Activated naive CD8-positive, alpha-beta T cell treated with anti-CD3 and anti-CD28 coated beads for 36 hours (primary cell): Measurements from ENCODE around the gene MRPS30. TPM values are rescaled to one million over a fixed set of nuclear protein-coding genes. Genes with fewer than 3 reads are reported as not detected.
"Not testable (repeated sequence)": the region's sequence is repeated elsewhere in the genome, so short reads cannot be mapped to it uniquely, and the experiment has no call there.

Source experiments
- DNase-seq: peaks from one replicate; pipeline ENCODE4 v3.0.0; 2021
- H3K27ac Mint-ChIP-seq: one replicate; pipeline ENCODE4 v1.8.0; 2022; ENCODE audit warnings: mild to moderate bottlenecking, moderate library complexity, mixed read lengths
- H3K27me3 Mint-ChIP-seq: one replicate; pipeline ENCODE4 v1.8.0; 2022; ENCODE audit warnings: mild to moderate bottlenecking, mixed read lengths
- H3K36me3 Mint-ChIP-seq: one replicate; pipeline ENCODE4 v1.8.0; 2021; ENCODE audit warnings: mild to moderate bottlenecking, mixed read lengths
- H3K4me1 Mint-ChIP-seq: one replicate; pipeline ENCODE4 v1.8.0; 2021; ENCODE audit warnings: mixed read lengths
- H3K4me3 Mint-ChIP-seq: one replicate; pipeline ENCODE4 v1.8.0; 2022; ENCODE audit warnings: mild to moderate bottlenecking, moderate library complexity, mixed read lengths
- H3K9me3 Mint-ChIP-seq: one replicate; pipeline ENCODE4 v1.8.0; 2022; ENCODE audit warnings: mixed read lengths
- total RNA-seq, 2 experiments: library from RNA; stranded (reverse); gene quantifications; one replicate each; pipeline ENCODE4 v1.2.3, GENCODE V29; 2021

MRPS30 gene
- total RNA-seq: 10 to 100 TPM; 72.3 to 76.1 TPM

DNA sequence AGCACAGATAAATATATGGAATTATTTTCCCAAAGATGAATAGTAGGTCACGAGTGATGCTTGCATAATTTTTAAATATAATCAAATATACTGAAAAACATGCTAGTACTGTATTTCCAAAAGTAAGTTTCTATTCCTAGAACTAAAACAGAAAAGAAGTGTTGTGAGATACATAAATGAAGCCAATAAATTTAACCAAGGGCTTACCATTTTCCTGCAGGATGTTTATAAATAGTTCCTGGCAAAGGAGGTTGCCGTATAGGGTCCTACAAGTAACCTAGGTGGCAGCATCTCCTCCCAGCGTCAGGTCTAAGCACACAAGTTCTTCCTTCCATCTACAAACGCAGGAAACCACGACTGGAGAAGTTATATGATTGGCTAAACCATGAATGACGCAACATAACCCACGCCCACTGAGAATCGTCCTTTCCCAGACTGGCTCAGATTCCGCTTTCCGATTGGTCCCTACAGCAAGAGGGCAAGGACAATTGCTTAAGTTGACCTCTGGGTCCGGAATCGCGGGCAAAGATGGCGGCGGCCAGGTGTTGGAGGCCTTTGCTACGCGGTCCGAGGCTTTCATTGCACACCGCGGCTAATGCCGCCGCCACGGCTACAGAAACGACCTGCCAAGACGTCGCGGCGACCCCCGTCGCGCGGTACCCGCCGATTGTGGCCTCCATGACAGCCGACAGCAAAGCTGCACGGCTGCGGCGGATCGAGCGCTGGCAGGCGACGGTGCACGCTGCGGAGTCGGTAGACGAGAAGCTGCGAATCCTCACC, at the start of gene MRPS30:
Gene MRPS30 (plus strand): TSS at position 513 of the 780 bp plus-strand sequence. CDS start 16 bp downstream, at position 529.
- peak; percentile 88 for DNase-seq
- H3K4me3 Mint-ChIP-seq: peak within 1 kb of the TSS; percentile 97
- peaks cover 20% of the 10 kb centered on the region for H3K36me3 Mint-ChIP-seq
- H3K27ac Mint-ChIP-seq: peak within 1 kb of the TSS; percentile 98
- H3K9me3 Mint-ChIP-seq: no peaks in the 10 kb centered on the region
- peaks cover 4% of the 10 kb centered on the region for H3K27me3 Mint-ChIP-seq
- peaks cover 23% of the 10 kb centered on the region for H3K4me1 Mint-ChIP-seq

DNA sequence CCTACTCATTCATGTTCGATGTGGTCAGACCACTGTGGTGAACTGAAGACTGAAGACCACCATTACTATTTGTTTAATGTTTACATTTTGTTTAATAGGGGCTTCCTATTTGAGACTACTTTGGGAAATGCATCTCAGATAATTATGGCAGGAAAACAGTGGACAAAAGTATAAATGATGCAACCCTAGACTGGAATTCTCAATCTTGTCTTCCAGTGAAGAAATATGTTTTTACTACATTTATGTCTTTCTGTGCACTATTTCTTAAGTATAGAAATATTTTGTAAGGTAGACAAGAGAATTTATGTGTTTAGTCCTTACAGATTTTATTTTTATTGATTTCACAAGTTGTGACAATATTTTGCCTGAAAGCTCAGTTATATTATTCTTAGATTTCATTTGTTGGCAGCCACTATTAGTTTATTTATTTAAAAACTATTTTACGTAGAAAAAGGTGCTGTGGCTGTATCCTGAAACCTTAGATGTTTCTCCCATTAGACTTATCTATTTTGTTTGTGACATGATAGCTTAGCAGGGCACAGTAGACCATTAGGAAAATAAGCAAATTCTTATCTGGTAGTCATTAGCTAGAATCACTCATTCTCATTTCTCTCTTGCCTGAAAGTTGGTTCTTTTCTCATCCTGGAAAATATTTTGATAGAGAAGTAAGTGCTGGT, 39.4 kb upstream of the MRPS30 start:
- Mint-ChIP-seq H3K4me3 (no peak overlapping the region), H3K27me3 (peaks cover 20% of the 10 kb centered on the region), H3K36me3 (no peaks in the 10 kb centered on the region), H3K9me3 (no peaks in the 10 kb centered on the region), H3K27ac (no peak overlapping the region), H3K4me1 (no peaks in the 10 kb centered on the region)
- DNase-seq: no peak

DNA sequence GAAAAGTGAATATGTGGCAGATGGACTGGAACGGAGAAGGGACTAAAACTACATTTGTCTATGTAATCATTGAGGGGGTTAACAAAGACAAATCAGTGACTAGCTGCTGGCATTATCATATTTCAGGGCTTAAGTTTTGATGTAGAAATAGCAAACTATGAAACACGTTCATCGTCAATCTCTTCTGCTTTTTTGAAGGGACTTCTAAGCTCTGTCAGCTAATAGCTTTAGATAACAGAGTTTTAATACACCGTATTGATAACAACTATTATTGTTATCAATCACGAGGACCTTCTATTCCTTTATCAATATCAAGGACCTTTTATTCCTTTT, 38.9 kb upstream of the MRPS30 start:
- Mint-ChIP-seq H3K9me3 (no peaks in the 10 kb centered on the region), H3K4me3 (no peak overlapping the region), H3K27ac (no peak overlapping the region), H3K36me3 (no peaks in the 10 kb centered on the region), H3K27me3 (peaks cover 20% of the 10 kb centered on the region), H3K4me1 (no peaks in the 10 kb centered on the region)
- DNase-seq: no peak

DNA sequence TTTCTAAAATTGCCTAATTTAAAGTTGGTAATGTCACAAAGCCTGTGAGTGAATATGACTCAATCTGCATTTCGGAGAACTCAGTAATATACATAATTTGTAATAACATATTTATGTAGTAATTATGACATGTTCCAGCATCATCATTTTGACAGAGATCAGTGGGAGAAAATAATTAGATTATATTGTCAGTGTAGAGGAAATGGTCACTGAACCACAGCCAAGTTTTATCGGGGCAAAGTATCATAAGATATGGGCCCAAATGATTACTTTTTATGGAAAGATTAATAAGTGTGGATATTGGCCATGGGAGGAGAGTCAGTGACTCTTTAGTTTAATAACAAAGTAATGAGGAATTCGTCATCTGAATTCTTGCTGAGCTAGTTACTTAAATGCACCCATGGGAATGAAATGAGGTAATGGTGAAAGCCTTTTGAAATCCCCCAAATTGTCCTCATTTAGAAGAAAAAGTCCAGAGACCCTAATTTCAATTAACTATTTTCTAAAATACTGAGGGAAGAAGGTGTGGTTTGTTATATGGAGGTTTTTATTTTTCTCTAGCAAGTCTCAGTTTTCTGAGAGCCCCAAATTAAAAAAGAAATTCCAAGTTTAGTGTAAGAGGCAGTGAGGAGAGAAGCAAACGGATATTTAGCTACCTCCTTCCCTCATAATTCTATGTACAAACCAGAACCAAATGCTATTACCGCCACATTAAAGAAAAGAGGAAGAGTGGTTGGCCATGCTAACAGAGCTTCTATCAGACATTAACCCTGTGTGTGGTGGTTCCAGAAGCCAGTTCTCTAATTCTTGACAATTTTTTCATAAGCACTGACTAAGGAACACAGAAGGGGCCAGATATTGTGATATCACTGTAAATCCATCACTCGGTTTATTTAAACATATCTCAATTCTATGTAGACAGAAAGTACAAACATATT, 37.7 kb upstream of the MRPS30 start:
- no peak overlapping the region for H3K4me3 Mint-ChIP-seq
- no peaks in the 10 kb centered on the region for H3K36me3 Mint-ChIP-seq
- no peak for DNase-seq
- H3K4me1 Mint-ChIP-seq: no peaks in the 10 kb centered on the region
- H3K27ac Mint-ChIP-seq: no peak overlapping the region
- no peaks in the 10 kb centered on the region for H3K9me3 Mint-ChIP-seq
- H3K27me3 Mint-ChIP-seq: peaks cover 20% of the 10 kb centered on the region

DNA sequence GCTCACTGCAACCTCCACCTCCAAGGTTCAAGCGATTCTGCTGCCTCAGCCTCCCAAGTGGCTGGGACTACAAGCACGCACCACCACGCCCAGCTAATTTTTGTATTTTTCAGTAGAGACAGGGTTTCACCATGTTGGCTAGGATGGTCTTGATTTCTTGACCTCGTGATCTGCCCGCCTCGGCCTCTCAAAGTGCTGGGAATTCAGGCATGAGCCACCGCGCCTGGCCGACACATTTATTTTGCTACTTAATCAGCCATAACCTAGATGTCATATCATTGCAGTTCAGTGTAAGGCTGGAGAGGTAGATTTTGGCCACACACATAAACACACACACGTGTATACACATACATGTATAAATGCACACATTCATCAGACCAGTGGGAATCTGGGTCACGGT, 36.4 kb upstream of the MRPS30 start:
- not testable (repeated sequence) for DNase-seq, H3K36me3 Mint-ChIP-seq, H3K4me1 Mint-ChIP-seq, H3K4me3 Mint-ChIP-seq, H3K27ac Mint-ChIP-seq, H3K9me3 Mint-ChIP-seq
- H3K27me3 Mint-ChIP-seq: peaks cover 20% of the 10 kb centered on the region

DNA sequence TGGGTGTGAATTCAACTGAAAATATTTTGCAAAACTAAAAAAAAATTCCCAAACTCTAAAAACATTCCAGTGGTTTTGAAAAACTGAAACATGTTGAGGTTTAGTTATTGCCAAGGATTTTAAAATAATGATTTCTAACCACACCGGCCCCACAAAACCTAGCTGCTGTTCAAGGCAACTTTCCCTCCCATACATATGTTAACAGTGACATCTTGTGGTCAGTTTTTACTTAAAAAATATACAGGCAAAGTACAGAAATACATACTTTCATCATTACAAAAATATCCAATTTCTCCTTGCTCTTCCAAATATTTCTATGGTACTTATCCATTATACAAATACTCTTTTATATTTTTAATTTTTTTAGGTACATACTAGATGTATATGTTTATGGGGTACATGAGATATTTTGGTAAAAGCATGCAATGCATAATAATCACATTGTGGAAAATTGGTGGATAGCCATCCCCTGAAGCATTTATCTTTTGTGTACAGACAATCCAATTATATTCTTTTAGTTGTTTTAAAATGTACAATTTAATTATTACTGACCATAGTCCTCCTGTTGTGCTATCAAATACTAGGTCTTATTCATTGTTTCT, 34.4 kb upstream of the MRPS30 start:
- Mint-ChIP-seq H3K4me3 (no peak overlapping the region), H3K36me3 (no peaks in the 10 kb centered on the region), H3K27me3 (peaks cover 17% of the 10 kb centered on the region), H3K27ac (no peak overlapping the region), H3K4me1 (no peaks in the 10 kb centered on the region), H3K9me3 (no peaks in the 10 kb centered on the region)
- DNase-seq: no peak

DNA sequence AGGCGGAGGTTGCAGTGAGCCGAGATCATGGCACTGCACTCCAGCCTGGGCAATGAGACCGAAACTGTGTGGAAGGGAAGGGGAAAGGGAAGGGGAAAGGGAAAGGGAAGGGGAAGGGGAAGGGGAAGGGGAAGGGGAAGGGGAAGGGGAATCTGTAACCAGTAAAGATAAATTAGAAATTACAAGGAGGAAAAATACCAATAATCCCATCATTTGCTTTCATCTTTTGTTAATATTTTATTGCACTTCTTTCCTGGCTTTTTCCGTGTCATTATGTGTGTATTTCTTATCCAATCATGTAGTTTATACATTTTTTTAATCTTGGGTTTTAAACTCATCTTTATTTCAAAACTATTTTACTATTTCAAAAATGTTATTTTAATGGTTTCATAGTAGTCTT, 29.6 kb upstream of the MRPS30 start:
- Mint-ChIP-seq H3K27me3 (no peaks in the 10 kb centered on the region), H3K4me3 (no peak overlapping the region), H3K36me3 (no peaks in the 10 kb centered on the region), H3K4me1 (no peaks in the 10 kb centered on the region), H3K27ac (no peak overlapping the region), H3K9me3 (no peaks in the 10 kb centered on the region)
- DNase-seq: no peak

DNA sequence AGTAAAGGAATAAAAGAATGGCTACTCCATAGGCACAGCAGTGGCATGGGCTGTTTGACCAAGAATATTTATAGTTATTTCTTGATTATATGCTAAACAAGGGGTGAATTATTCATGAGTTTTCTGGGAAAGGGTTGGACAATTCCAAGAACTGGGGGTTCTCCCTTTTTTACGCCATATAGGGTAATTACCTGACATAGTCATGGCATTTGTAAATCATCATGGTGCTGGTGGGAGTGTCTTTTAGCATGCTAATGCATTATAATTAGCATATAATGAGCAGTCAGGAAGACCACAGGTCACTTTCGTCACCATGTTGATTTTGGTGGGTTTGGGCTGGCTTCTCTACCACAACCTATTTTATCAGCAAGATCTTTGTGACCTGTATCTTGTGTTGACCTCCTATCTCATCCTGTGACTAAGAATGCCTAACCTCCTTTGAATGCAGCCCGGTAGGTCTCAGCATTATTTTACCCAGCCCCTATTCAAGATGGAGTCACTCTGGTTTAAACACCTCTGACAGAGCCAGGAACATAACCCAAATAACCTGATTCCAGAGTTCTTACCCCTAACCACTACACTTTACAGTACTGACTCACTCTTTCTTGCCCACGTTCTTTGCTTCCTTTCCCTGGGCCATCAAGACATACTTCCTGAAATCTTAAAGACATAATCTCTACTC, 25.0 kb upstream of the MRPS30 start:
- H3K27ac Mint-ChIP-seq: no peak overlapping the region
- H3K36me3 Mint-ChIP-seq: peaks cover 1% of the 10 kb centered on the region
- DNase-seq: no peak
- no peaks in the 10 kb centered on the region for H3K4me1 Mint-ChIP-seq
- no peaks in the 10 kb centered on the region for H3K27me3 Mint-ChIP-seq
- no peak overlapping the region for H3K4me3 Mint-ChIP-seq
- peaks cover 6% of the 10 kb centered on the region for H3K9me3 Mint-ChIP-seq

DNA sequence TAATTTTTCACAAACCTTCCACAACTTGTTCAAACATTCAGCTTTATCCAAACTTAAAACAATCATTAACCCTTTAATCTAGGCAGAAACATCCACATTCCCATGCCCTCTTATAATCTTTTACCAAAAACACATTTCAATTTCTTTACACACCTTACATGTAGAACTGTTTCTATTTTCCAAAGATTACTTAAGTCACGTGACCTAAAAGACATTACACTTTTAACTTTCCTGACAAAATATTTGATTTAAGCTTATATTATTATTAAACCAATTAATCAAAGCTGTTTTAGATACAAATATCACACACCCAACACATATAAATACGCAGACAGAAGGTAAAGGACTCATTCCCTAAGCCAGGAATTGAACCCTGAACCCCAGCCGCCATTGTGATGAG, 21.0 kb upstream of the MRPS30 start:
- peaks cover 4% of the 10 kb centered on the region for H3K27me3 Mint-ChIP-seq
- H3K4me3 Mint-ChIP-seq: no peak overlapping the region
- no peak overlapping the region for H3K27ac Mint-ChIP-seq
- peaks cover 10% of the 10 kb centered on the region for H3K9me3 Mint-ChIP-seq
- peaks cover 1% of the 10 kb centered on the region for H3K36me3 Mint-ChIP-seq
- no peaks in the 10 kb centered on the region for H3K4me1 Mint-ChIP-seq
- DNase-seq: no peak

DNA sequence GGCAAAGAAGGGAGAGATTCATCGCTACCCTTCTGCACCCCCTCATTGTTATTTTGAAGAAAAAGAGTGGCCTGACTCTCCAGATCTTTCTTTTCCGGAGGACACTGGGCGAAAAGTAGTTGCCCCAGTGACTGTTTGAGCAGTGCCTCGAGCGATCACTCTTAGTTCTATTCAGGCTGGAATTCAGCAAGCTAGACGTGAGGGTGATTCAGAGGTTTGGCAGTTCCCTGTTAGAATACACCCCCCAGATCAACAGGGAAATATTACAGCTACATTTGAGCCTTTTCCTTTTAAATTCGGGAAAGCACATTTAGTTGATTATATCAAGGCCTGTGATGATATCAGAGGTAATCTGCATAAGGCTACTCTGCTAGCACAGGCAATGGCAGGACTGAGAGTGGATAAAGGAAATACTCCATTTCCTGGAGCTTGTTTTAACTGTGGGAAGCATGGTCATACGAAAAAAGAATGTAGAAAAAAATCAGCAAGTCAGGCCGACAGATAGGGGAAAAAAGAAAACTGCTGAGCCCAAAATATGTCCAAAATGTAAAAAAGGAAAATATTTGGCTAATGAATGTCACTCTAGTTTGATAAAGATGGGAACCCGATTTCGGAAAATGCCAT, 19.3 kb upstream of the MRPS30 start:
- not testable (repeated sequence) for DNase-seq, H3K4me3 Mint-ChIP-seq, H3K27ac Mint-ChIP-seq, H3K27me3 Mint-ChIP-seq, H3K4me1 Mint-ChIP-seq
- Mint-ChIP-seq H3K36me3 (peaks cover 11% of the 10 kb centered on the region), H3K9me3 (peaks cover 18% of the 10 kb centered on the region)

DNA sequence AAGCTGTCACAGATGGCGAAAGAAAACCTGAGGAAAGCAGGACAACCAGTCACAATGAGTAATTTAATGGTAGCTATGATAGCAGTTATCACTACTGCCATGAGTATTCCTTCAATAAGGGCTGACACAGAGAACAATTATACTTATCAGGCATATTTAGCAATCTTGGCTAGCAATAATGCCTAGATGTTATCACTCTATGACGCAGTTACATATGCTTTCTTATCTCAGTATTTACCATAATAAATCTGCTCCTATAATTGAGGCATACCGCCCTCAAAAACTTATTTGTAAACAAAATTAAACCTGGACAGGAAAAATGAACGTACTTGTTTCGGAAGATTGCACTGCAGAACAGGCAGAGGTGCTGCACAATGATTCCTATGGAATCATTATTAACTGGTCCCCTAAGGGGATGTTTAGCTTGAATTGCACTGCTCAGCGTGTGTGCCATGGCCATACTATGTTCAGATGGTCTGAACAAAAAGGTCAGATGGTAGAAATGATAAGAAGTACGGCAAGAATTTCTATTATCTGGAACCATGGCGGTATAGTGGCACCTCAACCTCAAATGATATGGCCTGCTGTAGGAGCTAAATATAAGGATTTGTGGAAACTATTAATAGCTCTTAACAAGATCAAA, 16.6 kb upstream of the MRPS30 start:
- peaks cover 11% of the 10 kb centered on the region for H3K36me3 Mint-ChIP-seq
- not testable (repeated sequence) for H3K27me3 Mint-ChIP-seq, DNase-seq, H3K4me3 Mint-ChIP-seq, H3K27ac Mint-ChIP-seq, H3K4me1 Mint-ChIP-seq
- H3K9me3 Mint-ChIP-seq: peaks cover 29% of the 10 kb centered on the region

DNA sequence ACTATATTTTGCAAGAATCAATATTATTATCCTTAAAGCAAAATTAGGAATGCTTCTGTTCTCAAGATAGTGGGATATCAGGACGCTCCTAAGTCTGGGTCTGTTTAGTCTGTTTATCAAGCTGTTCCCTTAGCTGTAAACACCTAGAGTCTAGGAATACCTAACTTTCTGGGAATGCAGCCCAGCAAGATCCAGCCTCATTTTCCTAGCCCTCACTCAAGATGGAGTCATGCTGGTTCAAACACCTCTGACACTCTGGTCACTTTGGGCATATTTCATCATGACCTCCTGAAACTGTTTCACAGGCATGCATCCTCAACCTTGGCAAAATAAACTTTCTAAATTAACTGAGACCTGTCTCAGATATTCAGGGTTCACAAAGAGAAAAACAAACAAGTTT, 14.4 kb upstream of the MRPS30 start:
- H3K27me3 Mint-ChIP-seq: no peaks in the 10 kb centered on the region
- DNase-seq: no peak
- no peaks in the 10 kb centered on the region for H3K4me1 Mint-ChIP-seq
- H3K27ac Mint-ChIP-seq: no peak overlapping the region
- no peak overlapping the region for H3K4me3 Mint-ChIP-seq
- H3K36me3 Mint-ChIP-seq: peaks cover 10% of the 10 kb centered on the region
- H3K9me3 Mint-ChIP-seq: peaks cover 22% of the 10 kb centered on the region

DNA sequence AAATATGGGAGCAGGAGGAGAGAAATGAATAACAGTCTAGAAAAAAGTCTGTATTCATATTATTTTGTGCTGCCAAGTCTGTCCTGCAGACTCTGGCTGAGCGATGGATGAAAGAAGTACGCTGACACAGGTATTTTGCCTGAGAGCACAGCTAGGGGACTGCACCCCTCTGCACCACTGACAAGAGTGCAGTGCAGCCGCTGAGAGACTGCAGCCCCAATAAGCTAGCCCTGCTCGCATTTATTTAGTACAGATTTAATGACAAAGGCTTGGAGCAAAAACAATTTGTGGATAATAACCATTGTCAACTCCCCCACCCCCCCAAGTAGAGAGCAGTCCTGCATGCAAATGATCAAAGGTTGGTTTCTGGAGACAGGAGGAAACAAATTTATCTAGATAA, 13.3 kb upstream of the MRPS30 start:
- Mint-ChIP-seq H3K27ac (no peak overlapping the region), H3K4me1 (no peaks in the 10 kb centered on the region), H3K4me3 (no peak overlapping the region), H3K9me3 (peaks cover 22% of the 10 kb centered on the region), H3K36me3 (peaks cover 10% of the 10 kb centered on the region), H3K27me3 (no peaks in the 10 kb centered on the region)
- no peak for DNase-seq

DNA sequence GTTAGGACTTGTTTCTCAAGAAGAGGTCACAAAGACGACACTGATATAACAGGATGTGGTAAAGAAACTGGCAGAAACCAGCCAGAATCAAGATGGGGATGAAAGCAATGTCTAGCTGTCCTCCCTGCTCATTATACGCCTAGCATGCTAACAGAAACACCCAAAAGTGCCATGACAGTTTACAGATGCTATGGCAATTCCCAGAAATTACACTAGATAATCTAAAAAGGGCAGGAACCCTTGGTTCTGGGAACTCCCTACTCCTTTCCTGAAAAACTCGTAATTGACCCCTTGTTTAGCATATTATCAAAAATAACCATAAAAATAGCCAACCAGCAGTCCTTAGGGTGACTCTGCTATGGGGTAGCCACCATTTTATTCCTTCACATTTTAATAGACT, 10.9 kb upstream of the MRPS30 start:
- no peak overlapping the region for H3K4me3 Mint-ChIP-seq
- H3K27ac Mint-ChIP-seq: no peak overlapping the region
- H3K27me3 Mint-ChIP-seq: peaks cover 10% of the 10 kb centered on the region
- DNase-seq: no peak
- H3K36me3 Mint-ChIP-seq: peaks cover 10% of the 10 kb centered on the region
- no peaks in the 10 kb centered on the region for H3K4me1 Mint-ChIP-seq
- peaks cover 20% of the 10 kb centered on the region for H3K9me3 Mint-ChIP-seq
